Measurements from ENCODE around the gene B4GALT6. TPM values are rescaled to one million over a fixed set of nuclear protein-coding genes. Genes with fewer than 3 reads are reported as not detected.

B4GALT6 gene
- total and polyA plus RNA-seq, 9 donors, result 2.1 to 16.5 (median 6.5) TPM

DNA sequence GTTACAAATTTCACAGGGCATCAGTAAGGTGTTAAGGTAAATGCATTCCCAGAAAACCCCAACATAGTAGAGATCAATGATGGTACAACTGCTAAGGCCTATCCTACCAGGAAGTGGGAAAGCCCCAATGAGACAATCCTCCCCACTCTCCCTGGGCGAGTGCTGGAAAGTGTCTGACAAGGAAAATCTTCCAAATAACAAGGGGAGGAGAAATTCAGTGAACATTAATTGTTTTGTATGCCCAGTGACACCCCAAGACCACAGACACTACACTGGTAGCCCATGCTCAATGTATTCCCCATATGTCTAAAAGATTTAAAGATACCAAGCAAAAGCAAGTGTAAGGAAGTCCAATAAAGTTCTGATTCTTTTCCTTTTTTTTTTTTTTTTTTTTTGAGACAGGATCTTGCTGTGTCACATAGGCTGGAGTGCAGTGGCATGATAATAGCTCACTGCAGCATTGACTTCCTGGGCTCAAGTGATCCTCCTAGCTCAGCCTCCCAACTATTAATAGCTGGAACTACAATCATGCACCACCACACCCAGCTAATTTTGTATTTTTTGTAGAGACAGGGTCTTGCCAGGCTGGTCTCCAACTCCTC is 24.7 kb downstream of the B4GALT6 start:
- DNase-seq, result no peak
- 96 to 100% (median 97%) methylated on average over 1 of the region's 1 CpG for WGBS, 3 donors
- Histone ChIP-seq H3K9me3 (no peaks in the 10 kb centered on the region), H3K27me3 (no peaks in the 10 kb centered on the region), H3K4me3 (no peak overlapping the region), H3K27ac (no peak overlapping the region), H3K36me3 (no peaks in the 10 kb centered on the region), H3K4me1 (ENCODE audit: insufficient read depth) (no peaks in the 10 kb centered on the region)
- intact Hi-C loops (cut with DNase I), result no loop called here
- TF ChIP-seq CTCF (IDR thresholded peaks at IDR 0.05) (no peak), POLR2A (IDR thresholded peaks at IDR 0.05) (no peak), EP300 (IDR thresholded peaks at IDR 0.05) (no peak)

GRCh38 chr18:31658670-31659575 is 25.5 kb downstream of the B4GALT6 start:
- Histone ChIP-seq H3K4me3 (no peak overlapping the region), H3K27me3 (no peaks in the 10 kb centered on the region), H3K27ac (no peak overlapping the region), H3K4me1 (ENCODE audit: insufficient read depth) (no peaks in the 10 kb centered on the region), H3K36me3 (no peaks in the 10 kb centered on the region), H3K9me3 (no peaks in the 10 kb centered on the region)
- WGBS, 3 donors, result 87 to 91% (median 88%) methylated on average over 10 of the region's 10 CpGs
- no peak for DNase-seq
- TF ChIP-seq EP300 (IDR thresholded peaks at IDR 0.05) (no peak), CTCF (IDR thresholded peaks at IDR 0.05) (no peak), POLR2A (IDR thresholded peaks at IDR 0.05) (no peak)
- intact Hi-C loops (cut with DNase I), result no loop called here

- DNase-seq, result no peak
- WGBS, 3 donors, result 50 to 70% (median 69%) methylated on average over 12 of the region's 12 CpGs
- Histone ChIP-seq H3K36me3 (no peaks in the 10 kb centered on the region), H3K4me1 (ENCODE audit: insufficient read depth) (no peaks in the 10 kb centered on the region), H3K9me3 (no peaks in the 10 kb centered on the region), H3K27me3 (no peaks in the 10 kb centered on the region), H3K27ac (no peak overlapping the region), H3K4me3 (no peak overlapping the region)
- TF ChIP-seq CTCF (IDR thresholded peaks at IDR 0.05) (no peak), POLR2A (IDR thresholded peaks at IDR 0.05) (no peak), EP300 (IDR thresholded peaks at IDR 0.05) (no peak)
- intact Hi-C loops (cut with DNase I), result no loop called here
Observed at GRCh38 chr18:31657823-31658669, 26.3 kb downstream of the B4GALT6 start.

- intact Hi-C loops (cut with DNase I), result no loop called here
- 88 to 95% (median 94%) methylated on average over 2 of the region's 2 CpGs for WGBS, 3 donors
- DNase-seq, result no peak
- TF ChIP-seq POLR2A (IDR thresholded peaks at IDR 0.05), result no peak
- TF ChIP-seq EP300 (IDR thresholded peaks at IDR 0.05), result no peak
- no peaks in the 10 kb centered on the region for H3K27me3 ChIP-seq
- H3K9me3 ChIP-seq, result no peaks in the 10 kb centered on the region
- no peak overlapping the region for H3K4me3 ChIP-seq
- H3K27ac ChIP-seq, result no peak overlapping the region
- no peaks in the 10 kb centered on the region for H3K36me3 ChIP-seq
- no peaks in the 10 kb centered on the region for H3K4me1 ChIP-seq (ENCODE audit: insufficient read depth)
Observed at GRCh38 chr18:31656754-31657153, 27.6 kb downstream of the B4GALT6 start.
